Hepatocyte (in vitro differentiated cells): ENCODE measurements around the gene PRKAA1. TPM values are rescaled to one million over a fixed set of nuclear protein-coding genes. Genes with fewer than 3 reads are reported as not detected.
"Not testable (repeated sequence)": the region's sequence is repeated elsewhere in the genome, so short reads cannot be mapped to it uniquely, and the experiment has no call there.

Experiments used
- DNase-seq: peaks from one replicate; pipeline ENCODE4 v3.0.0-alpha.2; 2016; ENCODE audit warnings: low spot score
- H2AFZ ChIP-seq: fragments of 200-600 bp; sonication (generic); 2 replicates; pipeline ENCODE4 v1.6.0; 2016; ENCODE audit warnings: antibody characterized with exemption, mild to moderate bottlenecking
- H3K27ac ChIP-seq: fragments of 200-600 bp; sonication (generic); 2 replicates; pipeline ENCODE4 v1.5.1; 2016; ENCODE audit warnings: mild to moderate bottlenecking
- H3K27me3 ChIP-seq: fragments of 200-600 bp; sonication (generic); 2 replicates; pipeline ENCODE4 v1.6.1; 2016
- H3K36me3 ChIP-seq: fragments of 200-600 bp; sonication (generic); replicated peaks from 2 replicates; pipeline ENCODE4 v1.5.1; 2016; ENCODE audit warnings: low read depth; ENCODE audit not compliant: insufficient read depth
- H3K4me1 ChIP-seq: fragments of 200-600 bp; sonication (generic); 2 replicates; pipeline ENCODE4 v1.5.1; 2016; ENCODE audit warnings: mild to moderate bottlenecking, moderate library complexity; ENCODE audit not compliant: insufficient read depth
- H3K4me2 ChIP-seq: fragments of 200-600 bp; sonication (generic); 2 replicates; pipeline ENCODE4 v1.6.0; 2016
- H3K4me3 ChIP-seq: fragments of 200-600 bp; sonication (generic); 2 replicates; pipeline ENCODE4 v1.5.1; 2016; ENCODE audit warnings: mild to moderate bottlenecking
- H3K79me2 ChIP-seq: fragments of 200-600 bp; sonication (generic); 2 replicates; pipeline ENCODE4 v1.6.0; 2017; ENCODE audit warnings: mild to moderate bottlenecking
- H3K9me2 ChIP-seq: fragments of 200-600 bp; sonication (generic); replicated peaks from 2 replicates; pipeline ENCODE4 v1.6.0; 2017; ENCODE audit warnings: mild to moderate bottlenecking; ENCODE audit not compliant: insufficient read depth
- H3K9me3 ChIP-seq: fragments of 200-600 bp; sonication (generic); 2 replicates; pipeline ENCODE4 v1.5.1; 2016; ENCODE audit warnings: low read depth, mild to moderate bottlenecking
- H4K20me1 ChIP-seq: fragments of 200-600 bp; sonication (generic); 2 replicates; pipeline ENCODE4 v1.6.0; 2016; ENCODE audit warnings: mild to moderate bottlenecking; ENCODE audit not compliant: insufficient read depth, poor library complexity, severe bottlenecking
- EZH2 ChIP-seq: fragments of 200-600 bp; sonication (generic); IDR thresholded peaks from 2 replicates; pipeline ENCODE4 v1.6.1; 2016; ENCODE audit warnings: antibody characterized with exemption, mild to moderate bottlenecking, borderline replicate concordance
- EZH2phosphoT487 ChIP-seq: fragments of 200-600 bp; sonication (generic); IDR thresholded peaks from one replicate; pipeline ENCODE4 v1.6.1; 2018; ENCODE audit warnings: antibody characterized with exemption, mild to moderate bottlenecking, low read depth, moderate library complexity; ENCODE audit not compliant: unreplicated experiment, severe bottlenecking
- WGBS: methylation state at CpG from one replicate; pipeline ENCODE4 v1.1.6; 2016; ENCODE audit warnings: low lambda C conversion rate; ENCODE audit errors: missing lambda C conversion rate; 5-methylcytosine and 5-hydroxymethylcytosine counted together
- polyA plus RNA-seq: library from polyadenylated mRNA; unstranded; fragments of >200 nt; fragmentation: Nextera tagmentation; extraction: Ambion mirVana; gene quantifications from 2 replicates; pipeline ENCODE4 v1.2.1, GENCODE V29; 2016
- total RNA-seq: library from RNA; depleted of rRNA; stranded (reverse); fragments of >200 nt; gene quantifications from 2 replicates; pipeline ENCODE4 v1.2.3, GENCODE V29; 2014
- TF ChIP-seq, protein P1 (sequence below): fragments of 200-600 bp; sonication (generic); IDR thresholded peaks from 2 replicates; pipeline ENCODE4 v1.5.1; 2016; ENCODE audit warnings: antibody characterized with exemption, mild to moderate bottlenecking; ENCODE audit not compliant: poor library complexity

PRKAA1 gene
- total and polyA plus RNA-seq, 2 experiments from 2014 or later, result 25.7 to 90.4 TPM

DNA sequence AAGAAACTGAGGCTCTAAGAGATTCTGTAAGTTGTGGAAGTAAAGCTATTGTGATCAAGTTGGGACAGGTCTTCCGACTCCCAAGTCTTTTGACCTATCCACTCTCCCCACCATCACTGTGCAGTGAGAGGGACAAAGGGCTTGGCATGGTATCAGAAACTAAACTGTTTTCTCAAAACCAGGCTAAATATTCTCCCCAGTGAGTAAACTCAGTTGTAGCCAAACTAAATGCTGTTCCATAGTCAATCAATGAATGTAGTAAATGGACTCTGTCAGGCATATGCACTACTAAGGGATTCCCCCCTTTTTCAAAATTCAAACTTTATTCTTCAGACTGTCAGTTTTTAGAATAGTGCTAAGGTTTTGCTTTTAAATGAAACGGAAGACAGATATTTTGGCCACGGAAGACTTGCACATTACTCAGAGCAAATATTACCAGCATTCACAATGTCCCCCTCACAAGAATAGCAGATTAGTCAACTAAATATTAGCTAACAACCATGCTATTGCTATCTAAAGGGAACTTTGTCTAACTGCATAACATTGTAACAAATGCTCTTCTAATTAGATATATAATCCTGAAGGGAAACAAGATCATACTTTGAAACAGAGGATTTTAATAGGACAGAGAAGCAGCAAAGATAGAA, 7.1 kb downstream of the PRKAA1 start:
- Histone ChIP-seq H2AFZ (no peak overlapping the region), H3K9me3 (no peaks in the 10 kb centered on the region), H3K9me2 (no peaks in the 10 kb centered on the region), H4K20me1 (peaks cover 43% of the 10 kb centered on the region), H3K36me3 (no peaks in the 10 kb centered on the region), H3K4me2 (peak overlapping the region; percentile 67), H3K27me3 (no peaks in the 10 kb centered on the region), H3K4me3 (no peak overlapping the region), H3K79me2 (peaks cover 100% of the 10 kb centered on the region), H3K4me1 (peaks cover 8% of the 10 kb centered on the region), H3K27ac (peak overlapping the region; percentile 50)
- DNase-seq, result no peak
- 68% methylated on average over 3 of the region's 3 CpGs for WGBS
- TF ChIP-seq EZH2phosphoT487 (no peak), EZH2 (no peak)
- TF ChIP-seq, protein P1, sequence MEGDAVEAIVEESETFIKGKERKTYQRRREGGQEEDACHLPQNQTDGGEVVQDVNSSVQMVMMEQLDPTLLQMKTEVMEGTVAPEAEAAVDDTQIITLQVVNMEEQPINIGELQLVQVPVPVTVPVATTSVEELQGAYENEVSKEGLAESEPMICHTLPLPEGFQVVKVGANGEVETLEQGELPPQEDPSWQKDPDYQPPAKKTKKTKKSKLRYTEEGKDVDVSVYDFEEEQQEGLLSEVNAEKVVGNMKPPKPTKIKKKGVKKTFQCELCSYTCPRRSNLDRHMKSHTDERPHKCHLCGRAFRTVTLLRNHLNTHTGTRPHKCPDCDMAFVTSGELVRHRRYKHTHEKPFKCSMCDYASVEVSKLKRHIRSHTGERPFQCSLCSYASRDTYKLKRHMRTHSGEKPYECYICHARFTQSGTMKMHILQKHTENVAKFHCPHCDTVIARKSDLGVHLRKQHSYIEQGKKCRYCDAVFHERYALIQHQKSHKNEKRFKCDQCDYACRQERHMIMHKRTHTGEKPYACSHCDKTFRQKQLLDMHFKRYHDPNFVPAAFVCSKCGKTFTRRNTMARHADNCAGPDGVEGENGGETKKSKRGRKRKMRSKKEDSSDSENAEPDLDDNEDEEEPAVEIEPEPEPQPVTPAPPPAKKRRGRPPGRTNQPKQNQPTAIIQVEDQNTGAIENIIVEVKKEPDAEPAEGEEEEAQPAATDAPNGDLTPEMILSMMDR, result no peak

DNA sequence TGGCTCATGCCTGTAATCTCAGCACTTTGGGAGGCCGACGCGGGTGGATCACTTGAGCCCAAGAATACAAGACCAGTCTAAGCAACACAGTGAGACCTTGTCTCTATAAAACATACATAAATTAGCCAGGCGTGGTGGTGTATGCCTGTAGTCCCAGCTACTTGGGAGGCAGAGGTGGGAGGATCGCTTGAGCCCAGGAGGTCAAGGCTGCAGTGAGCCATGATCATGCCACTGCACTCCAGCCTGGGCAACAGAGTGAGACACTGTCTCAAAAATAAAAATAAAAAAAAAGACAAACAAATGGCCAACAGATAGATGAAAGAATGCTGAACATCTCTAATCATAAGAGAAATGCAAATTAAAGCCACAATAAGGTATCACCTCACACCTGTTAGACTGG, 9.2 kb downstream of the PRKAA1 start:
- H3K36me3 ChIP-seq, H3K9me2 ChIP-seq, H3K27ac ChIP-seq, H3K4me2 ChIP-seq, DNase-seq, H3K9me3 ChIP-seq, H3K4me3 ChIP-seq, H2AFZ ChIP-seq, H3K27me3 ChIP-seq: not testable (repeated sequence)
- WGBS, result 98% methylated on average over 5 of the region's 5 CpGs
- H4K20me1 ChIP-seq, result peaks cover 34% of the 10 kb centered on the region
- peaks cover 97% of the 10 kb centered on the region for H3K79me2 ChIP-seq
- peaks cover 10% of the 10 kb centered on the region for H3K4me1 ChIP-seq

DNA sequence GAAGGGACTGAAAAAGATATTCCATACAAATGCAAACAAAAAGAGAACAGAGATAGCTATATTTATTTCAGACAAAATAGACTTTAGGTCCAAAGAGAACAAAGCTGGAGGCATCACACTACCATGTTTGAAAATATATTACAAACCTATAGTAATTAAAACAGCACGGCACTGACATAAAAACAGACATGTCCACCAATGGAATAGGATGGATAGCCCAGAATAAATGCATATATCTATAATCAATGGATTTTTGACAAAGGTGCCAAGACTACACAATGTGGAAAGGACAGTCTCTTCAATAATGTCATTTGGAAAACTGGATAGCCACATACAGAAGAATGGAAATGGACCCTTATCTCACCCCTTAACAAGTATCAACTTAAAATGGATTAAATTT, 10.2 kb downstream of the PRKAA1 start:
- Histone ChIP-seq H3K79me2 (peaks cover 97% of the 10 kb centered on the region), H3K27ac (no peak overlapping the region), H3K36me3 (no peaks in the 10 kb centered on the region), H2AFZ (no peak overlapping the region), H3K4me2 (no peak overlapping the region), H3K9me3 (no peaks in the 10 kb centered on the region), H4K20me1 (peaks cover 24% of the 10 kb centered on the region), H3K4me3 (no peak overlapping the region), H3K4me1 (peaks cover 15% of the 10 kb centered on the region), H3K27me3 (no peaks in the 10 kb centered on the region), H3K9me2 (no peaks in the 10 kb centered on the region)
- no peak for TF ChIP-seq EZH2phosphoT487
- TF ChIP-seq EZH2, result no peak
- TF ChIP-seq, protein P1, result no peak
- 91% methylated on average over 1 of the region's 1 CpG for WGBS
- DNase-seq, result no peak

DNA sequence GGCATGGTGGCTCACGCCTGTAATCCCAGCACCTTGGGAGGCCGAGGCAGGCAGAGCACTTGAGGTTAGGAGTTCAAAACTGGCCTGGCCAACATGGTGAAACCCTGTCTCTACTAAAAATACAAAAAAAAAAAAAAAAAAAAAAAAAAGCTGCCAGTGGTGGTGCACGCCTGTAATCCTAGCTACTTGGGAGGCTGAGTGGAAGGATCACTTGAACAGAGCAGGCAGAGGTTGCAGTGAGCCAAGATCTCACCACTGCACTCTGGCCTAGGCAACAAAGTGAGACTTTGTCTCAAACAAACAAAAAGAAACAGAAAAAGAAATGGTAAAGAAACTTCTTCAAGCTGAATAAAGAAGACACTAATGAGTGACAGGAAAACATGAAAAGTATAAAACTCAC, 11.5 kb downstream of the PRKAA1 start:
- WGBS, result 96% methylated on average over 3 of the region's 3 CpGs
- not testable (repeated sequence) for DNase-seq, H3K4me3 ChIP-seq, H3K27me3 ChIP-seq, H3K9me3 ChIP-seq, H3K4me2 ChIP-seq, H3K36me3 ChIP-seq, H2AFZ ChIP-seq, H3K9me2 ChIP-seq, H3K27ac ChIP-seq
- Histone ChIP-seq H3K4me1 (peaks cover 18% of the 10 kb centered on the region), H4K20me1 (peaks cover 23% of the 10 kb centered on the region), H3K79me2 (peaks cover 97% of the 10 kb centered on the region)
